ENCODE results near the gene ZNF695.
"Not testable (repeated sequence)": the region's sequence is repeated elsewhere in the genome, so short reads cannot be mapped to it uniquely, and the experiment has no call there.

Gene ZNF695

GRCh38 chr1:247007511-247008405, at the start of gene ZNF695:
ZNF695 (minus strand) TSS chr1:247008057; CDS start chr1:247007908, 149 bp downstream.
- DNase-seq (ENCODE audit: low read depth in 1 of 2, low spot score in 1 of 2) = no peak

GRCh38 chr1:247056071-247056470, 48.2 kb upstream of the ZNF695 start:
- no peak for DNase-seq (ENCODE audit: low read depth in 1 of 2, low spot score in 1 of 2)

DNA sequence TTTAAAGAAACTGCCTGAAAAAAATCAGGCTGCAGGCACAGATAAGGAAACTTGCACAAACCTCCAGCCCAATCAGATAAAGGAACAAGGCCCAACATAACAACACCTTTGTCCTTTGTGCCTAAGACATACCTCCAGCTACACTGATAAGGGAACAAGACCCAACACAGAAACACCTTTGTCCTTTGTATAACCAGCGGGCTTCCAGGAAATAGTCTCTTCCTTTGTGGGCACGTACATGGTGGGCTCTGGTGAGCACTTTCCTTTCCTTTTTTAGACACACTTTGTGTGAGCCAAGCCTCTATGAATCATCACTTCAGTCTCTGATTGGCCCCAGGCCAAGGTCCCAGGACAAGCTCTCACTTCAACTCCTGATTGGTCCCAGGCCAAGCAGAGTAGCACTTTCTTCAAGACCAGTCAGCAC, 47.1 kb upstream of the ZNF695 start:
- no peak for DNase-seq (ENCODE audit: low read depth in 1 of 2, low spot score in 1 of 2)

DNA sequence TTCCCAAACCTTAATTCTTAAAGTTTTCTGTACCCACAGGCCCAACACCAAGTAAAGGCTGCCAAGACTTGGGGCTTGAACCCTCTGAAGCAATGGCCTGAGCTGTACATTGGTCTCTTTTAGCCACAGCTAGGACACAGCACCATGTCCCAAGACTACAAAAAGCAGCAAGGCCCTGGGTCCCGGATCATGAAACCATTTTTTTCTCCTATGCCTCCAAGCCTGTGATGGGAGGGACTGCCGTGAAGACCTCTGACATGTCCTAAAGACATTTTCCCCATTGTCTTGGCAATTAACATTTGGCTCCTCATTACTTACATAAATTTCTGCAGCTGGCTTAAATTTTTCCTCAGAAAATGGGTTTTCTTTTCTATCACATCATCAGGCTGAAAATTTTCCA, 39.8 kb upstream of the ZNF695 start:
- no peak for DNase-seq (ENCODE audit: low read depth in 1 of 2, low spot score in 1 of 2)

- no peak for DNase-seq (ENCODE audit: low read depth in 1 of 2, low spot score in 1 of 2)
These were observed 39.4 kb upstream of the ZNF695 start for GRCh38 chr1:247047260-247047659.

DNA sequence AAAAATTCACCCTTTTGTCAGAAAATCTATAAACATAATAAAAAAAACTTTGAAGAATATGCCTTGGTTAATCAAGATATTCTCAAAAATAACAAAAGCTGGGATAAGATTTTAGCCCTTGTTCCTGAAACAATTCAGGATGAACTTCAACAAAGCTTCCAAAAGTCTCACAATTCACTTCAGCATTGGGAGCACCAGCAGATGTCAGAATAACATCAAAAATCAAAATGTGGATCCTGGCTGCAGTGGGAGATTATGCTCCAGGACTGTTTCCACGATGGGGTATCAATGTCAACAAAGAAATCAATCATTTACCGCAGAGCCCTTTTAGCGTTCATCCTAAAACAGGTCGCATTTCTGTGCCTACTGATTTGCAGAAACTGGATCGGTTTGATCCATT, 35.5 kb upstream of the ZNF695 start:
- no peak for DNase-seq (ENCODE audit: low read depth in 1 of 2, low spot score in 1 of 2)

- DNase-seq (ENCODE audit: low read depth in 1 of 2, low spot score in 1 of 2) = no peak
These were observed 29.9 kb upstream of the ZNF695 start for GRCh38 chr1:247037511-247038320.

- not testable (repeated sequence) for DNase-seq (ENCODE audit: low read depth in 1 of 2, low spot score in 1 of 2)
These were observed 24.4 kb upstream of the ZNF695 start for GRCh38 chr1:247032306-247032705.

DNA sequence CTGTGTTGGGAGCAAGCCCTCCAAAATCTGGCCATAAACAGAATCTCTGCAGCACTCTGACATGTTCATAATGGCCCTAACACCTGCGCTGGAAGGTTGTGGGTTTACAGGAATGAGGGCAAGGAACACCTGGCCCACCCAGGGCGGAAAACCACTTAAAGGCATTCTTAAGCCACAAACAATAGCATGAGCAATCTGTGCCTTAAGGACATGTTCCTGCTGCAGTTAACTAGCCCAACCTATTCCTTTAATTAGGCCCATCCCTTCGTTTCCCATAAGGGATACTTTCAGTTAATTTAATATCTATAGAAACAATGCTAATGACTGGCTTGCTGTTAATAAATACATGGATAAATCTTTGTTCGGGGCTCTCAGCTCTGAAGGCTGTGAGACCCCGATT, 16.8 kb upstream of the ZNF695 start:
- not testable (repeated sequence) for DNase-seq (ENCODE audit: low read depth in 1 of 2, low spot score in 1 of 2)

DNA sequence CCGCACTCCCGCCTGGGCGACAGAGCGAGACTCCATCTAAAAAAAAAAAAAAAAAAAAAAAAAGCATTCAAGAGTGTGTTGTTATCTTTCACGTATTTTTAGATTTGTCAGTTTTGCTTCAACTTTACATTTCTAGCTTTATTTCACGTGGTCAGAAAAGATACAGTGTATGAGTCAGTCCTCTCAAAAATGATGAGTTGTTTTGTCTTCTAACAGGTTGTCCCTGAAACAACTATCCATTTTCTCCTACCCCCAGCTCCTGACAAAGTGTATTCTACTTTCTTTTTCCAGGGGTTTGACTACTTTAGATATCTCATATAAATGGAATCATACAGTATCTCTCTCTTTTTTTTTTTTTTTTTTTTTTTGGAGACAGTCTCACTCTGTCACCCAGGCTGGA, 5.5 kb upstream of the ZNF695 start:
- no peak for DNase-seq (ENCODE audit: low read depth in 1 of 2, low spot score in 1 of 2)

- no peak for DNase-seq (ENCODE audit: low read depth in 1 of 2, low spot score in 1 of 2)
These were observed 546 bp upstream of the ZNF695 start for GRCh38 chr1:247008406-247008799.

GRCh38 chr1:247004081-247004480, 3.8 kb downstream of the ZNF695 start:
- not testable (repeated sequence) for DNase-seq (ENCODE audit: low read depth in 1 of 2, low spot score in 1 of 2)

DNA sequence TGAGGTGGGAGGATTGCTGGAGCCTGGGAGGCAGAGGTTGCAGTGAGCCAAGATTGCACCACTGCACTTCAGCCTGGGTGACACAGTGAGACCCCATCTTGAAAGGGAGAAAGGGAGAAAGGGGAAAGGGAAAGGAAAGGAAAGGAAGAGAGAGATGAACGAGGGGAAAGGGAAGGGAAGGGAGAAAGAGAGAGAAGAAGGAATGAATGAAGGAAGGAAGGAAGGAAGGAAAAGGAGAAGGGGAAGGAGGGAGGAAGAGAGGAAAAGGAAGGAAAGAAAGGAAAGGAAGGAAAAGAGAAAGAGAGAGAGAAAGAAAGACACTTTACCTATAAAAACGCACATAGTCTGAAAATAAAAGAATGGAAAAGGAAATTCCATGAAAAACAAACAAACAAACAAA, 18.0 kb downstream of the ZNF695 start:
- no peak for DNase-seq (ENCODE audit: low read depth in 1 of 2, low spot score in 1 of 2)

DNA sequence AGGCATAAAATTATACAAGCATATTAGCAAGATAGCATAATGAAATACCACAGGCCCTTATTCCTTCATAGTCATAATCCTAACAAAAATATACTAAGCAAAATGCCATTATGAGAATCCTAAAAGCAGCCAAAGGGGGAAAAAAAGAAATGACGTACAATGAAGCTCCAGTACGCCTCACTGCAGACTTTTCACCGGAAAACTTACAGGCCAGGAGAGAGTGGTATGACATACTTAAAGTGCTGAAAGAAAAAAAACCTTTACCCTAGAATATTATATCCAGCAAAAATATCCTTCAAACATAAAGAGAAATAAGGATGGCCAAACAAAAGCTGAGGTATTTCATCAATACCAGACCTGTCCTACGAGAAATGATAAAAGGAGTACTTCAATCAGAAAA, 19.5 kb downstream of the ZNF695 start:
- no peak for DNase-seq (ENCODE audit: low read depth in 1 of 2, low spot score in 1 of 2)

- no peak for DNase-seq (ENCODE audit: low read depth in 1 of 2, low spot score in 1 of 2)
These were observed 20.7 kb downstream of the ZNF695 start for GRCh38 chr1:246987083-246987690.

GRCh38 chr1:246978785-246979184, 29.1 kb downstream of the ZNF695 start:
- no peak for DNase-seq (ENCODE audit: low read depth in 1 of 2, low spot score in 1 of 2)

- DNase-seq (ENCODE audit: low read depth in 1 of 2, low spot score in 1 of 2) = no peak
These were observed 29.6 kb downstream of the ZNF695 start for GRCh38 chr1:246978281-246978680.

GRCh38 chr1:246971969-246972368, 35.9 kb downstream of the ZNF695 start:
- no peak for DNase-seq (ENCODE audit: low read depth in 1 of 2, low spot score in 1 of 2)

GRCh38 chr1:246971090-246971721, 36.7 kb downstream of the ZNF695 start:
- DNase-seq (ENCODE audit: low read depth in 1 of 2, low spot score in 1 of 2) = no peak

GRCh38 chr1:246969621-246970020, 38.2 kb downstream of the ZNF695 start:
- no peak for DNase-seq (ENCODE audit: low read depth in 1 of 2, low spot score in 1 of 2)

DNA sequence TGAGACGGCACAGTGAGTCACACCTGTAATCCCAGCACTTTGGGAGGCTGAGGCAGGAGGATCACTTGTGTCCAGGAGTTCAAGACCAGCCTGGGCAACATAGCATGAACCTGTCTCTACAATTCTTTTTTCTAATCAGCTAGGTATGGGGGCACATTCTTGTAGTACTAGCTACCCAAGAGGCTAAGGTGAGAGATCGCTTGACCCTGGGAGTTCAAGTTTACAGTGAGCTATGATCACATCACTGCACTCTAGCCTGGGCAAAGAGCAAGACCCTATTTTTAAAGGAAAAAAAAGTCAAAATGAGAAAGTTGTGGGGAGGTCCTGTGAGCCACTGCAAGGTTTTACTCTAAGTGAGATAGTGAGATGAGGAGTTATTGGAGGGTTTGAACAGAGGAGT, 41.4 kb downstream of the ZNF695 start:
- no peak for DNase-seq (ENCODE audit: low read depth in 1 of 2, low spot score in 1 of 2)

All from activated T-helper 1 cell treated with anti-CD3 and anti-CD28 coated beads, Interleukin-2, amount 50 U/mL, for 16 hours (primary cell).